ENCODE results near the gene TREML1. TPM values are rescaled to one million over a fixed set of nuclear protein-coding genes. Genes with fewer than 3 reads are reported as not detected.

TREML1 gene, protein sequence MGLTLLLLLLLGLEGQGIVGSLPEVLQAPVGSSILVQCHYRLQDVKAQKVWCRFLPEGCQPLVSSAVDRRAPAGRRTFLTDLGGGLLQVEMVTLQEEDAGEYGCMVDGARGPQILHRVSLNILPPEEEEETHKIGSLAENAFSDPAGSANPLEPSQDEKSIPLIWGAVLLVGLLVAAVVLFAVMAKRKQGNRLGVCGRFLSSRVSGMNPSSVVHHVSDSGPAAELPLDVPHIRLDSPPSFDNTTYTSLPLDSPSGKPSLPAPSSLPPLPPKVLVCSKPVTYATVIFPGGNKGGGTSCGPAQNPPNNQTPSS
- total RNA-seq, result not detected in 2 replicates

DNA sequence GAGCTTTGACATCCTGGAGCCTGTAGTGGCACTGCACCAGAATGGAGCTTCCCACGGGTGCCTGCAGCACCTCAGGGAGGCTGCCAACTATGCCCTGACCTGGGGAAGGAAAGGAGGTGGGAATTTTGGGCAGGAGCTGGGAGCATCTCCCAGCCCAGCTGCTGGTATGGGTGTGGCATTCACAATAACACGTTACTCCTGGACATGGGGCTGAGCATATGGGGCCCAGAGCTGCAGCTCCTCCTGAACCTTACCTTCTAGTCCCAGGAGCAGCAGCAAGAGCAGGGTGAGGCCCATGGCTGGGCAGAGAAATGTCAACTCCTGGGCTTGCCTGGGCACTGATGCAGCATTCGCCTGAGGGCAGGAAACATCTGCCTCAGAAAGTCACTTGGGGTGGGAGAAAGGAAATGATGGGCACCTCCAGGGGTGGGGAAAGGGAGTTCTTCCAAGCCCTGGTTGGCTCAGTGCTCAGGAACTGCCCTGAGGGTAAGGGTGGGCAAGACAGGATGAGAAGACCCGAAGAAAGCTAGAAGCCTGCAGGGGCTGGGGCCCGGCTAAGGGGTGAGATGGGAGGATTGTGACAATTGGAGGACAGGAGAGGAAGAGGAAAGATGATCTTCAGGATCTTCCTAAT, at the start of gene TREML1:
Gene TREML1, minus strand, starts transcription at position 356 of the 634 bp plus-strand sequence. Its CDS starts 59 bp downstream, at position 297.

DNA sequence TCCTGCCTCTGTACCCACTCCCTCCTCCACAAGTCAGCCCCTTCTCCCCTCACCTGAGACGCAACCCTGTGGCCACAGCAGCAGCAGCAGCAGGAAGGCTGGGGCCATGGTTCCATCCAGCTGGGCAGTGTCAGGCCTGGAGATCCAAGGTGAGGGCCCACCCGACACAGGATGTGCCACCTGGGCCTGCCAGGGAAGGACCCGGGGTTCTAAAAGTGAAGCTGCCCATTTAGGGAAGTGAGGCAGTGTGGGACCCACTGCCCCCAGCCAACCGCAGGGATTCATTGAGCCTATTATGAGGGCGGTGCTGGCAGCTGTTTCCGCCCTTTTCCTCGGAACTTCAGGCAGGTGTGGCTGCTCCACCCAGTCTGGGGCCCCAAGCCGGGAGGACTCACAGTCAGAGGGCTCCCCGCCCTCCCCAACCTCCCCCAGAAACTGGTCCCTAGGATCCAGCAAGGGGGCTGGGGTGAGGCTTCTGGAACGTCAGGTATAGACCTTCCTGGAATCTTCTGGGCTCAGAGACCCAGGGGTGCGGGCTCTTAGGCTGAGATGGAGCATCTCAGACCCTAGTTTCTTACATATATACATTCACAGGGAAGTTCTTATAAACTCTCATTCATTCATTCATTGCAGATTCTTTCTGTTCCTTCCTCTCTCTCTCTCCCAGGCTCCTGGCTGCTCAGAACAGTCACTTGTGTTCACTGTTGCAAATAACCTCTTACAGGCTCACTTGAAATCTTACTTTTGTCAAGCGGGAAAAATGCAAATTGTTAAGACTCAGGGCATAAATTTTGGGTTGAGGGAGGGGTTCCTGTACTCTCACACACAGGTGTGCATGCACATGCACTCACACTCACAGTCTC, 47.0 kb upstream of the TREML1 start, which contains the start of gene TREML2:
Gene TREML2, minus strand, starts transcription at position 249 of the 863 bp plus-strand sequence. Its CDS starts 141 bp downstream, at position 108.

DNA sequence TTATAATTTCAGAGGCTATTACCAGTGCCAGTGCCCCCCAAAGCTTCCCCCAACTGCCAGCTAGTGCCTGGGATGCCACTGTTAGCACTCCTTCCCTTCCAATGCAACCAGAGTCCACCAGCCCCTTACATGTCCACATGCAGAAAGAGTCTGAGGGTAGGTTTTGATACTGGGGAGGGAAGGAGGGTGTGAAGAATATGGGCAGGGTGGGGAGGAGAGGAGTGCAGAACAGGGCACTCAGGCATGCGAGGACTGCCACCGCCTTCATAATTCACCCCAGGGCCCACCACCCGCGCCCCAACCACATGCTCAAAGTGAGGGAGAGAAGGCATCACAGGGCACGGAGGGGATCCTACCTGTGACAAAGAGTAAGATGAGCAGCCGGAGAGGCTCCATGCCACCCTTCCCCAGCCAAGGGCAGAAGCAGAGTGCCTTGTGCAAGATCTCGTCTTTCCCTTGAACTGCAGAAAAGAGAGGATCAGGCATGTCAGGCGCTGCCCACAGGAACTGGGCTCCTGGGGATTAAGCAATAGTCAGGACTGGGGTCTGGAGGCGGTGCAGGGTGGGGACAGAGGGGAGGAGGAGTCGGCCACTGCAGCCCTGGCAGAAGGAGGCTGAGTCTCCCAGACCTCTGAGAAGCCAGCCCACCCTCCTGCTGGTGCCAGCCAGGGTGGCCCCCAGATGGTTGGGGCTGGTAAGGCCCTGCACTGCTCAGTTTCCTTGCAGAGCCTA, 8.7 kb upstream of the TREML1 start, which contains the start of gene TREM2:
Gene TREM2, minus strand, starts transcription at position 430 of the 732 bp plus-strand sequence. Its CDS starts 34 bp downstream, at position 396.

Other genes starting within 250 kb of the TREML1 start
- gene UNC5CL, start 115.1 kb downstream of the TREML1 start, total RNA-seq, result not detected in 2 replicates
- gene TSPO2, start 111.9 kb downstream of the TREML1 start, total RNA-seq, result not detected in 2 replicates
- not detected in 2 replicates for gene APOBEC2, start 101.1 kb downstream of the TREML1 start, total RNA-seq
- 4.9 and 7.5 TPM in 2 replicates for gene OARD1, start 82.0 kb downstream of the TREML1 start, total RNA-seq
- 14.4 and 18.8 TPM in 2 replicates for gene NFYA, start 81.4 kb downstream of the TREML1 start, total RNA-seq
- not detected in 2 replicates for gene TREM2, start 8.8 kb upstream of the TREML1 start, total RNA-seq
- not detected in 2 replicates for gene TREML2, start 46.8 kb upstream of the TREML1 start, total RNA-seq
- not detected in 2 replicates for gene TREML4, start 74.0 kb upstream of the TREML1 start, total RNA-seq
- gene TREM1, start 132.3 kb upstream of the TREML1 start, total RNA-seq, result not detected in 2 replicates
- gene NCR2, start 181.3 kb upstream of the TREML1 start, total RNA-seq, result not detected in 2 replicates